AG04450 (cell line): Measurements from ENCODE around the gene CD7. TPM values are rescaled to one million over a fixed set of nuclear protein-coding genes. Genes with fewer than 3 reads are reported as not detected.

Experiments used
- CTCF ChIA-PET: fragments of 300-600, 350-600 bp; formaldehyde crosslinking; extraction: SDS; loops from one replicate; lab custom pipeline; 2022; ENCODE audit warnings: antibody characterized with exemption, inconsistent platforms; lab: Charles Lee
- POLR2A ChIA-PET: fragments of 350-600 bp; formaldehyde crosslinking; extraction: SDS; loops from one replicate; lab custom pipeline; 2021; ENCODE audit warnings: antibody characterized with exemption, inconsistent platforms; lab: Yijun Ruan, JAX
- DNase-seq: peaks from one replicate; pipeline ENCODE4 v3.0.0-alpha.2; 2011; ENCODE audit warnings: low read depth, low spot score
- H3K27ac ChIP-seq: one replicate; pipeline ENCODE4 v1.5.1; 2012; ENCODE audit warnings: low read depth, low read length, control low read depth
- H3K27me3 ChIP-seq: one replicate; pipeline ENCODE4 v1.6.0; 2012; ENCODE audit warnings: low read length; ENCODE audit not compliant: control insufficient read depth, insufficient read depth
- H3K4me3 ChIP-seq: 2 replicates; pipeline ENCODE4 v1.5.1; 2011; ENCODE audit warnings: mild to moderate bottlenecking, low read depth, low read length, control low read depth
- H3K9me3 ChIP-seq: 2 replicates; pipeline ENCODE4 v1.5.1; 2012; ENCODE audit warnings: low read length; ENCODE audit not compliant: control insufficient read depth, insufficient read depth
- polyA plus RNA-seq: library from polyadenylated mRNA; depleted of rRNA; stranded (reverse); fragments of >200 nt; gene quantifications from 2 replicates; pipeline ENCODE4 v1.2.3, GENCODE V29; 2011
- TF ChIP-seq, protein P1 (sequence below): IDR thresholded peaks from 2 replicates; pipeline ENCODE4 v1.5.1; 2011; ENCODE audit warnings: low read depth, low read length, control low read depth, inconsistent platforms

The CD7 gene
- polyA plus RNA-seq, 1 experiment: 0.11 TPM

DNA sequence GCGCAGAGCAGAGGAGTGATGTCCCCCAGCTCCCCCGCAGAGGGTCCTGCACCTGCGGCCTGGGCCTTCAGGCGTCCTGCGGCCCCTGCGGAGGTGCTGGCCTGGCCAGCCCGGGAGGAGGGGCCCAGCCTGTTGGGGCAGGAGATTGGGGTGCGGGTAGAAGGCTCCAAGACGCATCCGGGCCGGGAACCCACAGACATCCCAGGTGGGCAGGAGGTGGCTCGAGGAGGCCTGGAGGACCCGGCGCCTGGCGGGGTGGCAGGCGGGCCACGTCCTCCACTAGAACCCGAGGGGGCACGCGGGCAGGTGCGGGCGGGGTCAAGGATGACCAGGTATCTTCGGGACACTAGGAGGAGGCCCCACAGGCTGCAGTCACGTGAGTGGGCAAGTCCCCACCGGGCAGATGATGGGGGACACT is 16.8 kb upstream of the CD7 start:
- ChIA-PET CTCF (no interaction called here), POLR2A (interaction anchor here (0.6 to 2.0 kb wide), 5 partner anchors 27 to 105 kb away, joined by 3 to 5 read pairs (median 4); partner anchors contain the start of gene SLC16A3)
- no peak overlapping the region for H3K4me3 ChIP-seq
- peaks cover 9% of the 10 kb centered on the region for H3K27me3 ChIP-seq
- H3K9me3 ChIP-seq: peaks cover 8% of the 10 kb centered on the region; the same call in 1 of the 2 replicates
- no peak for DNase-seq
- H3K27ac ChIP-seq: no peak overlapping the region
- TF ChIP-seq, protein P1, sequence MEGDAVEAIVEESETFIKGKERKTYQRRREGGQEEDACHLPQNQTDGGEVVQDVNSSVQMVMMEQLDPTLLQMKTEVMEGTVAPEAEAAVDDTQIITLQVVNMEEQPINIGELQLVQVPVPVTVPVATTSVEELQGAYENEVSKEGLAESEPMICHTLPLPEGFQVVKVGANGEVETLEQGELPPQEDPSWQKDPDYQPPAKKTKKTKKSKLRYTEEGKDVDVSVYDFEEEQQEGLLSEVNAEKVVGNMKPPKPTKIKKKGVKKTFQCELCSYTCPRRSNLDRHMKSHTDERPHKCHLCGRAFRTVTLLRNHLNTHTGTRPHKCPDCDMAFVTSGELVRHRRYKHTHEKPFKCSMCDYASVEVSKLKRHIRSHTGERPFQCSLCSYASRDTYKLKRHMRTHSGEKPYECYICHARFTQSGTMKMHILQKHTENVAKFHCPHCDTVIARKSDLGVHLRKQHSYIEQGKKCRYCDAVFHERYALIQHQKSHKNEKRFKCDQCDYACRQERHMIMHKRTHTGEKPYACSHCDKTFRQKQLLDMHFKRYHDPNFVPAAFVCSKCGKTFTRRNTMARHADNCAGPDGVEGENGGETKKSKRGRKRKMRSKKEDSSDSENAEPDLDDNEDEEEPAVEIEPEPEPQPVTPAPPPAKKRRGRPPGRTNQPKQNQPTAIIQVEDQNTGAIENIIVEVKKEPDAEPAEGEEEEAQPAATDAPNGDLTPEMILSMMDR: no peak

DNA sequence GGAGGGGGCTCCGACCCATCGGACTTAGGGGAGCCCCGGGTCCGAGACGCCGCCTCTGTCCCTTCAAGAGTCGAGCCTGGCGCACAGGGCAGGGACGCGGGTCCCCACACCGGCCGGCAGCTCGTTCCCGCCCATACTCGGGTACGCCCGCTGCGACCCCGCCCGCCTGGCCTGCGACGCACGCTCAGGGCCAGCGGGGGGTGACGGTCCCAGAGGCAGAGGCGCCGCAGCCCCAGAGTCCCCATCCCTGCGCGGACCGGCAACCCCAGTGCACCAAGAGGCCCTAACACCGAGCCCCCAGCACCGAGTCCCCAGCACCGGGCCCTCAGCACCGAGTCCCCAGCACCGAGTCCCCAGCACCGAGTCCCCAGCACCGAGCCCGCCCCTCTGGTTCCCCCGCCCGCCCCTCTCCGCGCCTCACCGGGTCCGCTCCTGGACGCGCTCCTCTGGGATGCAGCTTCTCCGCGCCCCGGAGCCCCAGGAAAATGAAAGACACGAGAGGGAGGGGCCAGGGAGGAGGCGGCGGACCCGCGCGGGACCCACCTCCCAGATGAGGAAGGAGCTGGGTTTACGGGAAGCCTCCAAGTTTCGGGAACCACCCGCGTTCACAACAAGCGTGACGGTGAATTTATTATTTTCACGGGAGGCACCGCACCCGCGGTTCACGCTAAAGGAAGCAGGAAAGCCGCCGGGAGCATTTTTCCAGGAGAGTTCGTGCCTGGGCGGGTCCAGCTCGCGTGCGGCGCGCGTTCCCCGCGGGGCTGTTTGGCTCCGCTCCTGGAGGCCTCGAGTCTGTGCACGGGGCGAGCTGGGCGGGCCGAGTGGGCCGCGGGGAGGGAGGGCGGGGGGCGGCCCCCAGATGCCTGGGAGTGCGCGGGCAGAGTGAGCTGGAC is 16.1 kb upstream of the CD7 start, which contains the start of gene SECTM1:
Gene SECTM1, minus strand, starts transcription at position 488 of the 893 bp plus-strand sequence. CDS start 6,526 bp downstream, outside the sequence.
- no peak for DNase-seq
- POLR2A ChIA-PET: interaction anchor here (0.7 to 2.0 kb wide), 4 partner anchors 35 to 104 kb away, joined by 3 to 4 read pairs (median 4); partner anchors contain the start of gene SLC16A3
- CTCF ChIA-PET: no interaction called here

DNA sequence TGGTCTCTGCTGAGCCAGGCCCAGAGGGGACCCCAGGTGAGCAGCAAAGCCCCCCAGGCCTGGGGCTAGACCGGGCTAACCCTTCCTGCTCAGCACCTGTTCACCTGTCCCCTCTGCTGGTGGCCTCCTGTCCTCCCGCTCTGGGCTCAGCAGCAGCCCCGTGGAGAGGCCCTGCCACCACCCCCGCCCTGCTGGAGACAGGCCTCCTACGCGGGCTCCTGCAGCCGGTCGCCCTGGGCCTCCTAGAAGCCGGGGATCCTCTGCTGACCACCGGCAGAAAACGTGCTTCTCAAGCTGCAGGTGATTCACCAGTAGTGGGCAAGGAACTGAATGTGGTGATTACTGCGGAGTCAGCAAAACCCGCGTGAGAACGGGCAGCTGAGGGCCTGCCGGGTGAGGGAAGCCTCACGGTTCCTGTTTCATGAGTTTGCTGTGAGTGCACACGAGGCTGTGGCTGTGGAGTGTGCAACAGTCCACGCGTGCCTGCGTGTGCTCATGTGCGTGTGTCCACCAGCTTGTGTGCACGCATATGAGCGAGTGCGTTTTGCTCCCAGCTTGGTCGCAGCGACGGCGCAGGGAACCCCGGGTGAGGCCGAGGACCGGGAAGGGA is 15.4 kb upstream of the CD7 start:
- ChIA-PET CTCF (no interaction called here), POLR2A (interaction anchor here (1.4 to 2.0 kb wide), 2 partner anchors 34 to 104 kb away, joined by 4 read pairs; partner anchors contain the start of gene SLC16A3)
- Histone ChIP-seq H3K4me3 (peak overlapping the region; percentile 60), H3K27ac (no peak overlapping the region), H3K27me3 (peaks cover 14% of the 10 kb centered on the region), H3K9me3 (peaks cover 8% of the 10 kb centered on the region; the same call in 1 of the 2 replicates)
- no peak for DNase-seq
- TF ChIP-seq, protein P1: no peak

More for the DNA sequence above, 16.1 kb upstream of the CD7 start, which contains the start of gene SECTM1:
- peaks cover 11% of the 10 kb centered on the region for H3K27me3 ChIP-seq
- peaks cover 8% of the 10 kb centered on the region; the same call in 1 of the 2 replicates for H3K9me3 ChIP-seq
- no peak within 1 kb of the TSS for H3K27ac ChIP-seq
- peak within 1 kb of the TSS; percentile 60 for H3K4me3 ChIP-seq
- TF ChIP-seq, protein P1: no peak

DNA sequence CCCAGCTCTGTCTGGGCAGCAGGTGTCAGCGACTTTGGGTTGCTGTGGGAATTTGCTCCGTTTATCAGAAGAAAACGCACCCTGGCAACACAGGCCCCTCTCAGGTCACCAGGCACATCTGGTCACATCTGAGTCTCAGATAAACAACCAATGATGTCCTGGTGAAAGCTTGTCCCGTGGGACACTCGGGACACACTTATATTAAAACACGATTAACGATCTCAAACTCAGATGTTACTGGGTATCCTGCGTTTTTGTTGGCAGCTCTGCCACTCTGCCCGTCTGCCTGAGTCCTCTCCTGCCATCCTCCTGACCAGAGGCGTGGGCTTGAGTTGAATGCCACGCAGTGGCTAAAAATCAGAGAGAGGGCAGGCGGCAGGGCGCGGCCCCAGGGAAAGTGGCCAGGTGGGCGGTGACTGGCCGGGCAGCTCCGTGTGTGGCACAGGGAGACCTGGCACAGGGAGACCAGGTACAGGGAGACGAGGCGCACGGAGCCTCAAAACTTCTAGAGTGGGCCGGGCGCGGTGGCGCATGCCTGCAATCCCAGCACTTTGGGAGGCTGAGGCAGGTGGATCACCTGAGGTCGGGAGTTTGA is 14.0 kb upstream of the CD7 start:
- no peak overlapping the region for H3K4me3 ChIP-seq
- DNase-seq: no peak
- ChIA-PET CTCF (interaction anchor here (0.6 to 1.3 kb wide), 2 partner anchors 10 to 401 kb away, joined by 4 to 6 read pairs; no protein-coding TSS in a partner anchor), POLR2A (no interaction called here)
- peaks cover 8% of the 10 kb centered on the region; the same call in 1 of the 2 replicates for H3K9me3 ChIP-seq
- TF ChIP-seq, protein P1: no peak
- H3K27ac ChIP-seq: no peak overlapping the region
- peaks cover 22% of the 10 kb centered on the region for H3K27me3 ChIP-seq
